HG03558 (cell line): ENCODE measurements around the gene PYHIN1.

Source experiments
- ATAC-seq: cut with Tn5 transposase; IDR thresholded peaks from one replicate; pipeline ENCODE4 v1.9.1; 2021; ENCODE audit warnings: moderate number of reproducible peaks; ENCODE audit not compliant: unreplicated experiment; ENCODE audit errors: extremely low read depth

Gene PYHIN1

DNA sequence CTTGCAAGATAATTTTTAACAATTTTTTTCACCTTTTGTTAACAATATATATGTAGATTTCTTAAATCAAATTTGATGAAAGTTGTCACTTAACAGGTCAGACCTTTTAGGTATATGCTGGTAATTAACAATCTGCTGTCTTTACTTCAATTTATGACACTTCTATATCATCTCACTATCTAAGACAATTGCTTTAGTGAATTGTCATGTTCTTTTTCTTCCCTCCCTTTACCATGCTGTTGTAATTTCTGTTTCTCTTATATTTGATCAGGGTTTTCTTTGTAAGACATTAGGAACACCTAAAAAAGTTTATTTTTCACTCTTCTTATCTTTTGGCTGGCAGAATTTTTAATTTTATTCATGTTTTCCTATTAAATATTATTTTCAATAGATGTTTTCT, 80.4 kb downstream of the PYHIN1 start:
- no peak for ATAC-seq

DNA sequence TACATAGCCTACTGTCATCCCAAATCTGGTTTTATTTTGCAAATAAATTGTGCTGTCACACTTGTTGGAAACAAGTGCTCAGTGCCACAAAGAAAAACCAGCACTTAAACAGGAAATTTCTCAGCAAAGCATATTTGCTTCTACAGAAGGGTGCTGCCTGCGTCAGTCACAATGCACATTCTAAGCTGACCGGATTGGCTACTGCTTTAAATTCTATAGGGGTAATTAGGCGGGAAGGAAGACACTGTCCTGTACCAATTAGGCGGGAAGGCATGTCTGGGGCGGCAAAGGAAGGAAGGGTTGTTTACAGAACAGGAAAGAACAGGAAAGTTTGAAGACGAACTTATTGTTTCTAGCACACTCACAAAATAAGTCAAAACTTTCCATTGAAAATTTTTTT, 81.1 kb downstream of the PYHIN1 start:
- ATAC-seq, result no peak

- no peak for ATAC-seq
These were observed 82.7 kb downstream of the PYHIN1 start for GRCh38 chr1:159014003-159014571.

- no peak for ATAC-seq
These were observed 83.5 kb downstream of the PYHIN1 start for GRCh38 chr1:159014851-159015250.

DNA sequence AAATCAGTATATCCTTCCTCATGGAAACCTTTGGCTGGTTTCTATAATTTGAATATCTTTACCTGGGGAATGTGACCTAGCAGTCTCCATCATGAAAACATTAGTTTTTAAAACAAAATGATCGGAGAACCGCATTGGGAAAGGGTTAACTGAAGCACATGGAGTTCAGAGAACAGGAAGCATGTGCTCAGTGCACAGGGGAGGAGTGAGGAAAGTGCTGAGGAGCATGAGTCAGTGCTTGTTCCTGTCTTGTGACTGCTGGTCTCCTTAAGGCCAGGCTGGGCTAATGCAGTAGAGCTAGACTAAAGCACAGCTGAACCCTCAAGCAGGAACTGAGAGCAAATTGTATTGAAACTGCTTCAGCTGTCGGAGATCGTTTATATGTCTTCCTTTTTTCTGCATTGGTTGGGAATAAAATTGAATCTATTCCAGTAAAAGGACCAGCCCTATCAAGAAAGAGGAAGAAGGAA, 84.1 kb downstream of the PYHIN1 start:
- ATAC-seq, result peak; percentile 91

GRCh38 chr1:159023723-159024122, 92.4 kb downstream of the PYHIN1 start:
- no peak for ATAC-seq

DNA sequence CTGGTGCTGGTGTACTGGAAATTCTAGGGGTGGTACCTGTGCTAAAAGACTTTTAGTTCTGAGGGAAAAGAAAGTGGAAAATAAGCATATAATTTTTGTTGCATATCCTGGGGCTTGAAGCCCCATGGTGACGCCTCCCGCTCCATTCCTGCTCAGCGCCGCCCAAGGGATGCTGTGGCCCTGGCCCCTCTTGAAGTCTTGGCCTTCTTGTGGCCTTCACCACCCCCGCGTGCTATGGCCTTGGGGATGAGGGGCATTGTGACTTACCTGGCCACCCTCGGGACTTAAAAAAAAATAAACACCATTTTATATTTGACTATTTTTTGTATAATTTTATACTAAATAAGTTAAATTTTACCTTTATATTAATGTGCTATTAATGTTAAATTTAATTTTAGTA, 93.7 kb downstream of the PYHIN1 start:
- no peak for ATAC-seq
